CD4-positive, alpha-beta T cell treated with Interferon alpha-2 for 1 hour (primary cell): Measurements from ENCODE around the gene ASPG.

Experiments used
- DNase-seq, 2 donors: peaks; one replicate each; pipeline ENCODE4 v3.0.0-alpha.2; 2020 to 2022

ASPG gene

DNA sequence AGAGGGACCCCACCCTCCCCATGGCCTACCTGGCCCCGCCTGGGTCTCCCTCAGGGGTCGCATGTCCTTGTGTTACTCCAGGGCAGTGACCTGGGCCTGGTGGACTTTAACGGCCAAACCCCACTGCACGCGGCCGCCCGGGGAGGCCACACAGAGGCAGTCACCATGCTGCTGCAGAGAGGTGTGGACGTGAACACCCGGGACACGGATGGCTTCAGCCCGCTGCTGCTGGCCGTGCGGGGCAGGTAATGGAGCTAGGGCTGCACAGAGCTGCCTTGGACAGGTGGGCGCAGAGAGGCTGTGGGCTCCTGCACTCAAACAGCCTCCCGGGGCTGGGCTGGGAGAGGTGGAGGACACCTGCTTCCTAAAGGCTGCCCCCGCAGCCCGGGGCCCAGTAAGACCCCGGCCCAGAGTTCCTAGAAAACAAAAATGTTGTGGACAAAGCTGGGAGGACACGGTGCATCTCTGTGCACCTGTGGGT, 21.6 kb downstream of the ASPG start:
- DNase-seq: no peak

DNA sequence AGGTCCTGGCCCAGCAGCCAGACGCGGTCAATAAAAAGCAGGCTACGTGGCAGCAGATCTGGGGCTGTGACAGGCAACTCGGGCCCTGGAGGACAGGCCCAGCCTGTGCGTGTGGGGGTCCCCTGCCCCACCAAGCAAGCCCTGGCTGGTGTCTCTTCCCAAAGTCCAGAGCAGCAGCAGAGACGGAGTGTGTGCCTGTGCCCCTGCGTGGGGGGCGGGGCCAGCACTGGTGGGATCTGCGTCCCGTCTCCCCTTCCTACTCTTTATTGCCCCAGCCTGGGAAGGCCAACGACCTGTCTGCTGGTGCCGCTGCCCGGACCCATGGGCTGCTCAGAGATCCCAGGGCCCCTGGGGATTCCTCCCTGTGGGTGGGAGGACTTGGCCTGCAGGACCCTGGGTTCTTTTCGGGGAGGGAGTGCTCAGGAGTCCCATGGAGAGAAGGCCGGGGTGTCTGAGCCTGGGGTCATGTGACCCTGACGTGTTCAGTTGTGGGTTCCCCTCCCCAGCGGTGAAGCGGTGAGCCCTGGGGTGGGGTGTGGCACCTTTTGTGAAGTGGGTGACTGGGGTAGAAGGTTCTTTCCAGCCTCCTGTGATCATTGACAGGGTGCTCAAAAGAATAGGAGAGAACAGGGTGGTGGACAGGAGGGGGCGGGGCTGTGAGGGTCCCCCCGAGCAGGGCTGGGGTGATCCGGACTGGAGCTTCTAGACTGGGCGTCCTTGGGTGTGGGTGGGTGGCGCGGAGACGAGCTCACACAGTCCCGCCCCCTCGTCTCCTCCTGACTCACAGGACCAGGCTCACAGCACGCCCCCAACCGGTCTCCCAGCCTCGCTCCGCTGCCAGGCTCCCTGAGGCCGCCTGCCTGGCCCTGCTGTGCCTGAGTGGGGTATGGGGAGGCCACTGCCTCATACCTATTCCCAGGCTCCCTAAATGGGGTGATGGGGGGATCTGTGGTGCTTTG, 22.4 kb downstream of the ASPG start:
- DNase-seq: no peak

- DNase-seq: no peak
Measured at GRCh38 chr14:104108570-104109541, 23.4 kb downstream of the ASPG start.

DNA sequence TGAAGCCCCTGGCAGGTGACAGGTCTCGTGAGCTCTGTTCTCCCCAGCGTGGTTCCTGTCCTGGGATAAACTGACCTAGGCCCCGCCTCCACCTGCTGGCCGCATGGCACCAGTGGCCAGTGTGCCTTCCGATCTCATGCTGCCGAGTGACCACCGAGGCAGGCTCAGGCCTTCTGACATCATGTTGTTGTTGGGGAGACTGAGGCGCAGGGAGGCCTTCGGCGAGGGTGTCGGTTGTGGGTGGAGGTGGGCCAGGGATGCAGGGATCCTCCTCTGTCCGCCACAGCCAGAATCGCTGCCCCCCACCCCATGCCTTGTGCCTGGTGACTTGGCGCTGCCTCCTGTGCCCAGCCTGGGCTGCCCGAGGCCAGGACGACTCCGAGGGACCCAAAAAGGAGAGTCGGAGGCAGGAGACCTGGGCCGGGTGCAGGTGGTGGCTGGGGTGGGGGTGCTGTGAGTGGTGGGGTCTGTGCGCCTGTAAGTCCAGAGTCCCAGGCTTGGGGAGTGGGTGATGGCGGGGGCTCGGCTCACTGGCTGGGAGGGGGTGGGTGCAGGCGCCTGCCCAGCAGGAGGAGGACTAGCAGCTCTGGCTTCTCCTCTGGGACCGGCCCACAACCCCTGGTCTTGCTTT, 24.3 kb downstream of the ASPG start:
- no peak for DNase-seq

DNA sequence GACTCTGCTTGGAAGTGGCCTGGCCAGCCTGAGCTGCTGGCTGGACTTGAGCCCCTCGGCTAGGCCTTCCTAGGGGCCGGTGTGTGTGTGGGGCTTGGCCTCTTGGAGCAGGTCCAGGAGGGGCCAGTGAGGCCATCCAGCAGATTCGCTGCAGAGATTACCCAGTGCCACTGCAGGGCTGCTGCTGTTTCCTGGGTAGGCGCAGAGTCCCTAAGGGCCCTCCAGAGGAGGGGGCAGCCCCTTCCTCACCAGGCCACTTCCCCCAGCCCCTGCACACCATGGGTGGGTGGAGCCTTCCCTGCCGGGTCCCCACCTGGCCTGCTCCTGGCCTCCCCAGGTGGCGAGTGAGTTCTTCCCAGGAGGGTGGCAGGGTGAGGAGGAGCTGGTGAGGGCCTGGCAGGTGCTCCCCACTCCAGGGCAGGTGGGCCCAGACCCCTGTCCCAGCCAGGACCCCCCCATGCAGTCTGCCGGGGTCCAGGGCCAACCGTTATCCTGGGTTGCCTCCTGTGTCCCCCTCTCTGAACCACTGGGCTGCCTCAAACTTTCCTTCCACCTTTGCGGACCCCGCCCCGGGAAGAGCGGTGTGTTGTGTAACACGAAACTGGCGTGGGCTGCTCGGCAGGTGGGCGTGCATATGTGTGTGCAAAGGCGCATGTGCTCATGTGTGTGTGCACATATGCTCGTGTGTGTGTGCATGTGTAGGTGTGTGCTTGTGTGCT, 25.1 kb downstream of the ASPG start:
- no peak for DNase-seq

DNA sequence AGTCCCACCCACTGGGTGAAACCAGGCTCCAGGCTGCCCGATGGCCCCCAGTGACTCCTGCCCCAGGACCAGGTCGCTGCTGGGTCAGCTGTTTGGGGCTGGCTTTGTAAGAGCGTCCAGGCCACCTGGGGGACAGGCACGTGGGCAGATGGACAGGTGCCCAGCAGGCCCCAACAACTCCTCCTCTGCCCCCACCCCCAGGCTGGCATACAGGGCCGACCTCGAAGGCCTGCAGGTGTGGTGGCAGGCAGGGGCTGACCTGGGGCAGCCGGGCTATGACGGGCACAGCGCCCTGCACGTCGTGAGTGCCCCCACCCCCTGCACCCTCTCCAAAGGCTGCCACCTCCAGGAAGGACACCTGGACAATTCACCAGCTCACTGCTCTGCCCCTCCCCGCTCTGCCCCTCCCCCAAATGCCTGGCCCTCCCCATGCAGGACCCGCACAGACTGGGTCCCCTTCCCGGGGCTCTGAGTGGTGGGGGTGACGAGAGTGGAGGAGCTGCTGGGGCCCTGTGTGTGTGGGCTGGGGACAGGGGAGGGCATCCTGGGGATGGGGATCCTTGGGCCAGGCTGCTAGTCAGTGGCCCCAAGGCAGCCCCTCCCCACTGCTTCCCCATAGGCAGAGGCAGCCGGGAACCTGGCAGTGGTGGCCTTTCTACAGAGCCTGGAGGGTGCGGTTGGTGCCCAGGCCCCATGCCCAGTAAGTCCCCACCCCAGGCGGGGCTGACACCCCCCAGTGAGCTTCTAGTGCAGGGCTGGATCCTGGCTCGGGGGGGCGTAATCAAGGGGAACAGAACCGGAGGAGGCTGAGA, 26.0 kb downstream of the ASPG start:
- no peak for DNase-seq

GRCh38 chr14:104112113-104112505, 26.6 kb downstream of the ASPG start:
- no peak for DNase-seq

DNA sequence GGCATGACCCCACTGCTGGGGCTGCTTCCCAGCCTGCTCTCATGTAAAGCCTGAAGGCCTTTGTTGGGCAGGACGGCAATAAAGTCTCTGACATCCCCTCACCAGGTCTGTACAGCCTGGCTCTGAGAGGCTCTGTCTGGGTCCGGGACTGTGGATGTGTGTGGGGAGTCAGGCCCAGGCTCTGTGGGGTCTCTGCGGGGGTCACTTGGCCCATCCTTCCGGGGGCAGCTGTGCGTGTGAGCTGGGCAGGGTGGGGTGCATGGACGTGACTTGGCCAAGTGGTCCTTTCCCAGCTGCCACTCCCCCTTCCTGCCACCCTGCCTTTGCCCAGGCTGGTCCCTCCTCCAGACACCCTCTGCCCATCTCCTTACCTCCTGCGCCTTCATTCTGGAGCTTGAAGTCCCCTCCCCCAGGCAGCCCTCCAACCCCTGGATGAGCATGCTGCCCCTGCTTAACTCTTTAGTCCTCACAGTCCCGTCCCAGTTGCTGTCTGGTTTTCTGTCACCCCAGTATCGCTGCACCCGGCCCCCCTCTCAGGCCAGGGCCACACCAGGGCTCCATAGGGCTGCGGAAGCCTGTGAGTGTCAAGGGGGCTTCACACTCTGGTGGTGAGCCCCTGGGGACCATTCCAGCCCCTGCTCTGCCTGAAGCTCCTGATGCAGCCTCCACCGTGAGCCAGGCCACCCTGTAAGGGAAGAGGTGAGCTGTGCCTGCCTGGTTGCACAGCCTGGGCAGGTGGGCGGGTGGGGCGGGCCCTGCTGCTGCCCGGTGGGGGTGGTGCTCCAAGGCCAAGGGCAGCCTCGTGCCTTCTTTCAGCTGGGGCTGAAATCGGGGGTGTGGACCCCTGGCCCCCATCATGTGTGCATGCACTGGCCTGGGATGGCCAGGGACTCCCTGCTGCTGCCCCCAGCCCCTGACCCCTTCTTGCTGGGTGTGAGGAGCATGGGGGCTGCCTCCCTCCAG, 27.4 kb downstream of the ASPG start:
- DNase-seq: no peak

GRCh38 chr14:104113631-104114420, 28.3 kb downstream of the ASPG start:
- no peak for DNase-seq

GRCh38 chr14:104114421-104115130, 29.1 kb downstream of the ASPG start:
- no peak for DNase-seq

GRCh38 chr14:104115131-104115600, 29.7 kb downstream of the ASPG start:
- no peak for DNase-seq

GRCh38 chr14:104115691-104116287, 30.3 kb downstream of the ASPG start:
- DNase-seq: no peak

GRCh38 chr14:104116288-104116755, 30.8 kb downstream of the ASPG start:
- no peak for DNase-seq

GRCh38 chr14:104116756-104117340, 31.3 kb downstream of the ASPG start:
- DNase-seq: no peak

DNA sequence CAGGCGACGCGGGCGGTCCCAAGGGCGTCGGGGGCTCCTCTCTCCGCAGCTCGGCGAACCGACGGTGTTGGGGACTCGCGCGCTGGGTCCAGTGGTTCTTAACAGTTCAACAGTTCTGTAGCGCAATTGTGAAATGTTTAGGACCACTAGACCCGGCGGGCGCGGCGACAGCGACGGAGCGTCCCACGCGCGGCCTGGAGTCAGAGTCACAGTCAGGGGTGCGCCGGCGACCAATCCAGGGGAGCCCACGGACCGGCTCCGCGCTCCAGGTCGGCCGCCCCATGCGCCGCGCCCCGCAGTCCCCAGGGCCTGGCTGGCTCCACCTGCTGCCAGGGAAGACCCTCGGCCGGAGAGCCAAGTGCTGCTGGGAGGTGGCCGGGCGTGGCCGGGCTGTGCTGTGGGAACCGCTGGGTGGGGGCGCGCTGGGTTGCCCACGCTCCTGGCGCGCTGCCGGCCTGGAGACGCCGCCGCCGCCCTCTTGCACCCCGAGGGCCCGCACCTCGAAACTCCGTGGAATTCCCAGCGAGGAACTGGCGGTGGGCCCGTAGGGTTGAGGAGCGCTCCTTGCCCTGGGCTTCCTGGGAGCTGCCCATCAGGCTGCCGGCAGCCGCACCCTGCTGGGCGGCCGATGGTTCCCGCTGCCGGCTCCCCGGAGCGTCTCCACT, 32.0 kb downstream of the ASPG start:
- DNase-seq: no peak

- DNase-seq: no peak
Measured at GRCh38 chr14:104118006-104118844, 32.7 kb downstream of the ASPG start.
